ENCODE data around the gene ZSCAN22.
"Not testable (repeated sequence)": the region's sequence is repeated elsewhere in the genome, so short reads cannot be mapped to it uniquely, and the experiment has no call there.

The ZSCAN22 gene

DNA sequence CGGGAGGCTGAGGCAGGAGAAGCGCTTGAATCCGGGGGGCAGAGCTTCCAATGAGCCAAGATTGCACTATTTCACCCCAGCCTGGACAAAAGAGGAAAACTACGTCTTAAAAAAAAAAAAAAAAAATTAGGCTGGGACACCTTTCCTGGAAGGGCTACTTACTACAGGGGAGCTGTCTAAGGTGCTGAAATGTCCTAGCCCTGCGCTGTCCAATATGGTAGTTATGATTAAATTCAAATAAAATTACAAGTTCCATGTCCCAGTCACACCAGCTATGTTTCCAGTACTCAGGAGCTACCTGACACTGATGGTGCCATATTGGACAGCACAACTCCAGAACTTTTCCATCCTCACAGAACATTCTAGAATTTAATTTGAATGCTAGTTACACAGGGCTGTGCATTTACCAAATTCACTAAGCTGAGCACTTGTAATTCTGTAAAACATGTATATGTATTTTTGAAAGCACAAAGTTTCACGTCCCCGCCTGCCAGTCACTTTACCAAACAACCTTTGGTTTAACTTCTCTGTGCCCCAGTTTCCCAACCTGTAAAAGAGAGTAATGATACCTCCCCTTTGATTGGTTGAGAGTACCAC lies 9.2 kb upstream of the ZSCAN22 start:
- DNase-seq, result no peak

DNA sequence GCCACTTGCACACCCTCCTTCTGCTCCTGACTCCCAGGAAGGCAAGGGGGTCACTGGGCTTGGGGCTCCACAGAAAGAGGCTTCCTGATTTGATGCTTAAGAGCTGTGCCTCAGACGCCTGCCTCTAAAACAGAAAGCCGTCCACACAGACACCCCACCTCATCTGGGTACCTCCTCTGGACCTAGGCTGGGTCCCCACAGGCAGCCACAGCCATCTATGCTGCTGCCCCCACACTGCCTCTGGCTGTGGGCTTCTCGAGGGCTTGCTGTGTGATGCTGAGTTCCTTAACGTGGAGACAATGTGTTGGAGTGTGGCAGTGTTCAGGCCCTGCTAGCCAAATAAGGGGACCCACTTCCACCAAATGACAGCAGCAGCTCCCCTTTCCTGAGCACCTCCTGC lies 8.5 kb upstream of the ZSCAN22 start:
- DNase-seq, result no peak

DNA sequence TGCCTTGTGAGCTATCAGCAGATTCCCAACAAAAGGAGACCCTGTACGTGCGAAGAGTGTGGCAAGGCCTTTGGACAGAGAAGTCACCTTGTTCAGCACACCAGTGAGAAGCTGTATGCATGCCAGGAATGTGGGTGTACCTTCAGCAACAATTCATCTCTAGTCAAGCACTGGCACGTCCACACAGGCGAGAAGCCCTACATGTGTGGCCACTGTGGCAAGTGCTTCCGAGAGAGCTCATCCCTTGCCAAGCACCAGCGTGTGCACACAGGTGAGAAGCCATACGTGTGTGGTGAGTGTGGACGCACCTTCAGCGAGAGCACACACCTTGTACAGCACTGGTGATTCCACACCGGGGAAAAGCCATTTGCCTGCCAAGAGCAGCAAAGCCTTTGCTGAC lies 7.6 kb upstream of the ZSCAN22 start:
- no peak for DNase-seq

DNA sequence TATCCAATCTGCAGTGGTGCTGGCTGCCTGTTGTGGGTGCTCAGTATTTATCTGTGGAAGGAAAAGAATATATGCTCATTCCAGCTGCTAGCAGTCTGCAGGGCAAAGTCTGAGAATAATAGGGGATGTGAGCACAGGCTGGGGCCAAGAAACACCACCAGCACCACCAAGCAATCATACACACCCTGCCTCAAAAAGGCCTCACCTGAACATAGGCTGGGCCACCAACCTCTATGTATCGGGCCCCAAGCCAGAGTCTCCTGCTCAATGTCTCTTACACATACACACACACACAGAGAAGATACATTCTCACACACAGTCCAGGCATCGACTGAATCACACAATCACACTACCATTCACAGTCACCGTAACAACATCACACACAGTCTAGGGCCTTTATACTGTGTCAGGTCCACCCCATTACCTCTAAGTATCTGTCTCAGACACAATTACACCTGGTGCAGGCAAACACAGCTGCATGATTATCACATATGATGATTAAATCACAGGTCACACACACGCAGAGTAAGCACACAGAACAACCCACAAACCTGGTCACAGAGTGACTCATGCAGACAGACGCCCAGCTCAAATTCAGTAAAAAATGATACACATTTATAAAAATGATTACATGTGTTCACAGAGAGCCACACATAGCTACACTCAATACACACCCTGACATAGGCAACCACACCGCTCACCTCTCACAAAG lies 1.3 kb upstream of the ZSCAN22 start:
- no peak for DNase-seq

DNA sequence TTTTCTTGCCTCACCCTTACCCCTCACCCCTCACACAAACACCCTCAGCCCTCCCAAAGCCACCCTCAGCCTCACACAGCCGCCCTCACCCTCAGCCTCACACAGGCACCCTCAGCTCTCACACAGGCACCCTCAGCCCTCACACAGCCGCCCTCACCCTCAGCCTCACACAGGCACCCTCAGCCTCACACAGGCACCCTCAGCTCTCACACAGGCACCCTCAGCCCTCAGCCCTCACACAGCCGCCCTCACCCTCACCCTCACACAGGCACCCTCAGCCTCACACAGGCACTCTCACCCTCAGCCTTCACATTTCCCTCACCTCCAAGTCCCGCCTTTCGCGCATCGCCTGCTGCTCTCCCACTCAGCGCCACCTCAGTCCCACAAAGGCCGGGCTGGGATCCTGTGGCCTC lies 287 bp upstream of the ZSCAN22 start:
- DNase-seq, result no peak

DNA sequence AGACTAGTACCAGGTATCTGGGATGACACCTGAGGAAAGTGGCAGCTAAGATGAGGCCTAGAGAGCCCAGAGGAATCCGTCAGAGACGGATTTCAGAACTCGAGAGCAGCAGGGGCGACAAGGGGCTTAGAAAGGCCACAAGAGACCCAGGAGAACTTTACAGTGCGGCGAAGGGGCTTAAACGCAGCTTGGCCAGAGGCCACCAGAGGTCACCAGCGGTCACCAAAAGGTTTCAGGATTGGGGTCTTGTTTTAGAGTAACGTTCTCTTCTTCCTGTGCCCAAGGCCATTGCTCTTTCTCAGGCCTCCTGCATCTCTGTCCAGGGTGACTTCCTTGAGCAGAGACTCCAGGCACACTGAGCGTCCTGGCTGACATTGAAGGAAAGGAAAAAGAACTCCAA lies 2.2 kb downstream of the ZSCAN22 start:
- DNase-seq, result no peak

DNA sequence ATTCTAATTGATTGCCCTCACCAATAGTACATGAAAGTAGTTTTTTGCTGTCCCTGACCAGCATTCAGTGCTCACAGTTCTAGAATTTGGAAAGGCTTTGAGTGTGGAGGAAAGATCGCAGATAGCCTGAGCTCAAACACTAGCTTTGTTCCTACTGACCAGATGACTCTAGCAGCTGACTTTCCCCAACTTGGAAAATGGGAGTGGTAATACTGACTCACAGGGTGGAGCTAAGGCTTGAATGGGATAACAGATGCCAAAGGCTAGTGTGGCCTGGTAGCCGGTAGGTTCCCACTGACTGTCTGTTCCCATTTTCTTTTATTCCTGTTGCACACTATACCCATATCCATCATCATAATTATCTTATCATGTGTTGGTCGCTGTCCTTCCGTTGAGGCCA lies 3.7 kb downstream of the ZSCAN22 start:
- no peak for DNase-seq

DNA sequence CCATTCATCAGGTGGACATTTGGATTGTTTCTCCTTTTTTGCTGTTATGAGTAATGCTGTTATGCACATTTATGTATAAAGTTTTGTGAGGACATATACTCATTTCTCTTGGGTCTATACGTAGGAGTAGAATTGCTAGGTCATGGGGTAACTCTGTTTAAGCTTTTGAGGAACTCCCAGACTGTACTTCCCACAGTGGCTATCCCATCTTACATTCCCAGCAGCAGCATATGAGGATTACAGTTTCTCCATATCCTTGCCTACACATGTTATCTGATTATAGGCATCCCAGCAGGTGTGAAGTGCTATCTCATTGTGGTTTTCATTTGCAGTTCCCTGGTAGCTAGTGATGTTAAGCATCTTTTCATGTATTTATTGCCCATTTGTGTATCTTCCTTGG lies 5.9 kb downstream of the ZSCAN22 start:
- DNase-seq, result no peak

DNA sequence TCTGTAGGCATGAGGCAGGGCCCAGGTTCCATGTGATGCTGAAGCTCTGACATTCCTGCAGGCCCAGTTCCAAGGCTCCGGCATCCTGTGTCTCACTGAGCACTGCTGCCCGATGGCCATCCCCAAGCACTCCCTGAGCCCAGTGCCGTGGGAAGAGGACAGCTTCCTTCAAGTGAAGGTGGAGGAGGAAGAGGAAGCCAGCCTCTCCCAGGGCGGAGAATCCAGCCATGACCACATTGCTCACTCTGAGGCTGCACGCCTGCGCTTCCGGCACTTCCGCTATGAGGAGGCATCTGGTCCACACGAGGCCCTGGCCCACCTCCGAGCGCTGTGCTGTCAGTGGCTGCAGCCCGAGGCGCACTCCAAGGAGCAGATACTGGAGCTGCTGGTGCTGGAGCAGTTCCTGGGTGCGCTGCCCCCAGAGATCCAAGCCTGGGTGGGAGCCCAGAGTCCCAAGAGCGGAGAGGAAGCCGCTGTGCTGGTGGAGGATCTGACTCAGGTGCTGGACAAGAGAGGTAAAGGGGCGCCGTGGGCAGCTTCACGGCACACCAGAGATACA lies 8.0 kb downstream of the ZSCAN22 start:
- DNase-seq, result no peak

DNA sequence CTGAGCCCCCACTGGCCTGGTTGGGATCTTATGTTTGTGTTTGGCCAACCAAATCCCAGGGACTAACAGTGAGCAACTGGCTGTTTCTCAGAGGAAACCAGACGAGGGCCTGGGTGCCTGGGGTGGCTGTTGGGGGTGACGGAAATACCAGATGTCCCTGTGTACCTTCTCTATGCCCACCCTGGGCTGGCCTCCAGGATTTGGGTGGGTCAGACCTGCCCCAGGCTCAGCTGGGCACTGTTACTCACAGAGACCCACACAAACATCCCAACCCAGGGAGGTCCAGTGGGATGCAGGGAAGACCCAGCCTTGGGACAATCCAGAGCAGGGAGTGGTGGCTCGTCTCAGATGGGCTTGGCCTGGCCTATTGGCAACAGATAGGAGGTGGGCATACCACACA lies 8.8 kb downstream of the ZSCAN22 start:
- no peak for DNase-seq

DNA sequence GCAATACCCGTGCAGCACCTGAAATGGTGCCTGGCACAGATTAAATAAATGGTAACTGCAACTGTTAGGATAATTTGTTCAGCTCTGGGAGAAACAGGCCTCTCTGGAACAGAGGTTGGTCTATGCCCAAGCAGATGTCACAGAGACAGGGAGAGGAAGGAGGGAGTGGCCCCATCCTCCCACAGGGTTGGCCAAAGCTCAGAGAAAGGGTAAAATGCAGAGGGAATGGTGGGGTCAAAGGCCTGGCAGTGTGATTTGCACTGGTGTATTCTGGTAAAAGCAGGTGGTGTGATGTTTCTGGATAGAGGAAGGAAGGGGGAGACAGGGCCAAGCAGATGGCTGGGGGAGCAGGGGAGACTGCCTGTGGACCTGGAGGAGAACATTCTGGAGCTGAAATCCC lies 9.4 kb downstream of the ZSCAN22 start:
- no peak for DNase-seq

DNA sequence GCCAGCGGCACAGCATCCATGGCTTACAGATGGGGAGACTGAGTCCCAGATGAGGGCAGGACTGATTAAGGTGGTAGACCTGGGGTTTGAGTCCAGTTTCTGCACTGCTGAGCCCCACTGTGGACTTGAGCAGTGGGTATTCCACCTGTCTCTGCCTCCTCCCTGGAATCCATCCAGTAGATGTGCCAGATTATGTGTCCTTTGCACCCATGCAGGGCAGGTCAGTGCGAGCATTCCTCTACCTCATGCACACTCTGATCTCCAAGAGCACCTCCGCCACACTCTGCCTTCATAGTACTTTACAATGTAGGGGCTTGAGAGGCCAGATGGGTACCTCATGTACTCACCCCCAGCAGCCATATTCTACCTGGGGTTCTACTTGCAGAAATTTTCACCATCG lies 10.0 kb downstream of the ZSCAN22 start:
- DNase-seq, result no peak

DNA sequence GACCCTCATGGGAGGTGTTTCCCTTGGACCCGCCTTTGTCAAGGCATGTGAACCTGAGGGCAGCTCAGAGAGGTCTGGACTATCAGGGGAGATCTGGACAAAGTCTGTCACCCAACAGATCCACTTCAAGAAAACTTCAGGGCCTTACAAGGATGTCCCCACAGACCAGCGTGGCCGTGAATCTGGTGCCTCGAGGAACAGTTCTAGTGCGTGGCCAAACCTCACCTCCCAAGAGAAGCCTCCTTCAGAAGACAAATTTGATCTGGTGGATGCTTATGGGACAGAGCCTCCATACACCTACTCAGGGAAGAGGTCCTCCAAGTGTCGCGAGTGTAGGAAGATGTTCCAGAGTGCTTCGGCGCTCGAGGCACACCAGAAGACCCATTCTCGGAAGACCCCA lies 11.5 kb downstream of the ZSCAN22 start:
- DNase-seq, result no peak

DNA sequence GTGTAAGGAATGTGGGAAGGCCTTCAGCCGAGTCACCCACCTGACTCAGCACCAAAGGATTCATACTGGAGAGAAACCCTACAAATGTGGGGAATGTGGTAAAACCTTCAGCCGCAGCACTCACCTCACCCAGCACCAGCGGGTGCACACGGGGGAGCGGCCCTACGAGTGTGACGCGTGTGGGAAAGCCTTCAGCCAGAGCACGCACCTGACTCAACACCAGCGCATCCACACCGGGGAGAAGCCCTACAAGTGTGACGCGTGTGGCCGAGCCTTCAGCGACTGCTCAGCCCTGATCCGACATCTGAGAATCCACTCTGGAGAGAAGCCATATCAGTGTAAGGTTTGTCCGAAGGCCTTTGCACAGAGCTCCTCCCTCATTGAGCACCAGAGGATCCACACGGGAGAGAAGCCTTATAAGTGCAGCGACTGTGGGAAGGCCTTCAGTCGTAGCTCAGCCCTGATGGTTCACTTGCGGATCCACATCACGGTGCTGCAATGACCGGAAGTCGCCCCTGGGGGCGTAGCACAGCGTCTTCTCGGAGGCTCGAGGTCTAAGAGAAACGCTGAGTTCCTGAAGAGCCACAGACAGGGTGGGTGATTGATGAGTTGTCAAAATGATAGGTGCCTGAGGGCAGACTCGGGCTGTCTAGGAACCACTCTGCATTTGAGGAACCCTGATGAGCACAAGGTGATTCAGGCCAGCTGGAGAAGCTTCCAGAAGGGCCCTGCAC lies 12.2 kb downstream of the ZSCAN22 start:
- DNase-seq, result no peak

DNA sequence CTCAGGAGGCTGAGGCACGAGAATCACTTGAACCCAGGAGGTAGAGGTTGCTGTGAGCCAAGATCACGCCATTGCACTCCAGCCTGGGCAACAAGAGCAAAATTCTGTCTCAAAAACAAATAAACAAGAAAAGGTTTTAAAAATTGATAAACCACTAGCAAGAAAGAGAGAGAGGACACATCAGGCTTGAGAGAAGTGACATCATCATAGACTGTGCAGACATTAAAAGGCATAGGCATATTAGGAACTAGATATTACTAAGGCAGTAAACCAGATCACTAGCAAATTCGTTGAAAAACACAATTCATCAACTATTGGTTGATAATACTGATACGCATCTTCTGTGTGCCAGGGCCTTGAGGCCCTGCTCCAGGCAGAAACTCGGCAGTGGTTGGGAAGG lies 18.8 kb downstream of the ZSCAN22 start:
- no peak for DNase-seq

DNA sequence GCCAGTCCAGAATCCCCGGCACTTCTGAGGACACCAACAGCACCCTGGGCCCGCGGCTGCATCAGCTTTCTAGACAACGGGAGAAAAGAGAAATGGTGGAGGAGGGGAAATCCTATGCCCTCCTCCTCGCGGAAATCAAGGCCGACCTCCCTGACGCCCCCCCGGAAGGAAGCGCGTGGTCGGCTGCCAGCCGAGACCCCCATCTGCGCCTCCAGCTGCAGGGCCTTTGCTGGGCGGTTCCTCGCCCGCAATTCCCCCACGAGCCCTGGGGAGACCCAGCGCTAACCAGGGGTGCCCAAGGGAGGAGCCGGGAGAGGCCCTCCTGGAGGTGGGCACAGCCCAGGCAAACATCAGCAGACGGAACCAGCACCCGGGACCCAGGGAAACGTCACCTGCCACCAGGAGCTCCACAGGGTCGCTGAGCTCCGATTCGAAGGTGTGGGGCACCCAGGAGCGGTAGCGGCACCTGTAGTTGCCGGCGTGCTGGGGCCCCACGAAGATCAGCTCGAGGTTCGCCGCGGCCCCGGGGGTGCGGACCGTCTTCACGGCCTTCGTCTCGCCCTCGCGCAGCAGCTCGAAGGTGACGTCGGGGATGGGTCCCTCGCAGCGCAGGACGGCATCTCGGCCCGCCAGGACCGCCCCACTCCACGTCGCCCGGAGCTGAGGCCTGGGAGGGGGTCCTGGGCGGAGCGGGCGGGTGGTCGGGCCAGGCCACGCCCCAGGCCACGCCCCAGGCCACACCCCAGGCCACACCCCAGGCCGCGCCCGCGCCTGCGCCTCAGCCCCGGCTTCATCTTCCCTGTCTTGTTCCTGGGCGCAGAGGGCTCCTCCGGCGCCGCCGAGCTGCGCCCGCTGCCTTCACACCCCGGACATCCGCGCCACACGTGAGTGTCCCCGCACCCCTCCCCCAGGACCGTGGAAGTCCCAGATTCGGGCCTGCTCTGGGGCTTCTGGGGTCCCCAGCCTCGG lies 20.5 kb downstream of the ZSCAN22 start:
- peak; percentile 61 for DNase-seq

DNA sequence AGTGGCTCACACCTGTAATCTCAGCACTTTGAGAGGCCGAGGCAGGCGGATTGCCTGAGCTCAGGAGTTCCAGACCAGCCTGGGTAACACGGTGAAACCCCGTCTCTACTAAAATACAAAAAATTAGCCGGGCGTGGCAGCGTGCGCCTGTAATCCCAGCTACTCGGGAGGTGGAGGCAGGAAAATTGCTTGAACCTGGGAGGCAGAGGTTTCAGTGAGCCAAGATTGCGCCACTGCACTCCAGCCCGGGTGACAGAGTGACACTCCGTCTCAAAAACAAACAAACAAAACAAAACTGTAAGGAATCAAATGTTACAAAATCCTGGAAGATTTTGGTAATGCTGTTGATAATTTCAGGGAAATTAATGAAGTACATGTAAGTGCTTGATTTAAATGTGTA lies 21.3 kb downstream of the ZSCAN22 start:
- DNase-seq, result not testable (repeated sequence)

DNA sequence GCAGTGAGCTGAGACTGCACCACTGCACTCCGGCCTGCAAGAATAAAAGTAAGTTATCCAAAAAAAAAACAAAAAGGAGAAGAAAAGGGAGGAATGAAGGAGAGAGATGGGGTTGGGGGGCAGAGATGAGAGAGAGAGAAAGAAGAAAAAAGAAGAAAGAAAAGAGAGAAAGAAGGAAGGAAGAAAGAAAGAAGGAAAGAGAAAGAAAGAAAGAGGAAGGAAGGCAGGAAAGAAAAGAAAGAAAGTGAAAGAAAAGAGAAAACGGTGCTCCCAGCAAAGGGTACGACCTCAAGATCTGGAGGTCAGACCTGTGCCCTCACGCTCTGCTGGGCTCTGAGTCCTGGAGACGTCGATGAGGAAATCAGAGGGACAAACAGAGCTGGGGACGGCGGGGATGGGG lies 22.8 kb downstream of the ZSCAN22 start:
- no peak for DNase-seq

DNA sequence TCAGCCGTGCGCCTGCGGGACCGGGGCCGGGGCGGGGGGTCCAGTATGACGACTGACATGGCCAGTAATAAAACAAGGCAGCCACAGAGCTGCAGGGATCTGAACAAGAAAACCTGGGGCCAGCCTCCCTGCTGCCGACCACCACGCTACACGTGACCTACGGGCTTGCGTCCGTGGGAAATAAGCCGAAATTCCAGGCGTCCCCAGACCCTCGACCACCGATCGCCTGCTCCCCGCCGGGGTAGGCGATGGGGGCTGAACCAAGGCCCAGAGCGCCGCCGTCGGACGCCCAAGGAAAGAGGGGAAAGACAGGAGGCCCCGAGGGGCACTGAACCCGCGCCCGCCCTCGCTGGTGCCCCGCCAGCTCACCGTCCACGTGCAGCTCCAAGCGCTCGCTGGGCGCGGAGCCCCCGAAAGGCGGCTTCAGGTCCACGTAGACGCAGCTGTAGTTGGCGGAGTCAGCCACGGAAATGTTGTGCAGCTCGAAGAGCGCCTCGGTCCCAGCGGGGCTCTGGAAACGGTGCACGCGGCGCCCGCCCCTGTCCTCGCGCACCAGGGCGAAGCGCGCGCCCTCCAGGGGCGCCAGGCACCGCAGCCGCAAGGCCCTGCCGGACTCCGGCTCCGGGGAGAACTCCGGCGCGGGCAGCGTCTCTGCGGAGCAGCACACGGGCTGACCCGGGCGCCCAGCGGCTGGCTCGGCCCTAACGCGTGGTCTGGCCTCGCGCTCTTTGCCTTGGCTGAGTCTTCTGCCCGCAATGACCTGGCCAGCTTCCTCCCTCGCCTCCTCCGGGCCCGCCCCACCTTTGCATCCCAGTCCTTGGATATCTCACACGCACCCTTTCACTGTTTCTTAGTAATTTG lies 23.4 kb downstream of the ZSCAN22 start:
- DNase-seq, result peak; percentile 71

DNA sequence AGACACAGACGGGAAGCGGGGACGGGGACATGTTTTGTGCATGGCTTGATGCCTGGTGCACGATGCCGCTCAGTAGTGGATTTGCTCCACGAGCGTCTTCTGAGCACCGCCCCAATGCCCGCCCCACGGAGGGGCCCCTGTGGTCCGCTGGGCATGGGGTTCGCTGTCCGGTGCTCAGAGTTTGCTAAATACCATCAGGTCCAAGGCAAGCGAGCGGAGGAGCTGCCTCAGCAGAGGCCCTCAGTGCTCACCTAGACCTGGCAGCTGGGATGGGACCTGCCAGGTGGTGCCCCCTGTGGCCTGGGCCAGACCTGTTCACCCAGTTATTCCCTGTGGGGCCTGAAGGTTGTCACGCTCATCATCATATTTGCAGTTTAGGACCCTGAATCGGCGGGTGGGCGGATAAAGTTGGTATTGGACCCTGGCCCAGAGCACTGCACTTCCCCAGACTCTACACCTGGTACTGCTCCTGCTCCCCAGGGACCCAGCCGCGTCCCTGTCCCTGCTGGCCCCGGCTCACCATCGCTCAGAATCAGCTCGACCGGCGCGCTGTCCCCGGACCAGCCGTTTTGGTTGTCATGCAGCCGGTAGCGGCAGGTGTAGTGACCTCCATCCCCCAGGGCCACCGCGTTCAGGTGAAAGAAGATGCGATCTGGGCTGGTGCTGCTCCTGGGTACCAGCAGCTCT lies 24.2 kb downstream of the ZSCAN22 start:
- DNase-seq, result no peak

DNA sequence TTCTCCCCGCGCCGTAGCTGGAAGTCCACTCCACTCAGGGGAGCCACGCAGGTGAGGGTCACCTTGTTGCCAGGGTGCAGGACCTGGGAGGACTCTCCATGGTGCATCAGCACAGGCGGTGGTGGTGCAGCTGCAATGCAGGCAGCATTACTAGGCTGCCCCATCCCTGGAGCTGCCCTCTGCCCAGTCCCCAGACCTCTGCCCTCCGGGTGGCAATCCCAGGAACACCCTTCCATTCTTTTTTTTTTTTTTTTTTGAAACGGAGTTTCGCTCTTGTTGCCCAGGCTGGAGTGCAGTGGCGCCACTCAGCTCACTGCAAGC lies 24.7 kb downstream of the ZSCAN22 start:
- DNase-seq, result no peak
